Liver (tissue), 9 donors: ENCODE results near the gene TMEM248. TPM values are rescaled to one million over a fixed set of nuclear protein-coding genes. Genes with fewer than 3 reads are reported as not detected.

Experiments used
- DNase-seq: peaks from one replicate; pipeline ENCODE4 v3.0.0-alpha.2; 2017; ENCODE audit warnings: low spot score
- H3K27ac ChIP-seq, 2 donors: one replicate each; pipeline ENCODE4 v1.7.0; 2013; ENCODE audit warnings: inconsistent platforms in 2 of 2, low read length in 2 of 2, control low read depth in 1 of 2, low read depth in 1 of 2, mild to moderate bottlenecking in 1 of 2
- H3K27me3 ChIP-seq, 4 donors: one replicate each; pipeline versions ENCODE4 v1.6.1 to v1.7.0; 2013; ENCODE audit warnings: low read length in 3 of 4, inconsistent platforms in 1 of 4, mild to moderate bottlenecking in 1 of 4, moderate library complexity in 1 of 4; ENCODE audit not compliant: control insufficient read depth in 4 of 4, insufficient read depth in 4 of 4
- H3K36me3 ChIP-seq, 4 donors: one replicate each; pipeline versions ENCODE4 v1.6.1 to v1.7.0; 2013; ENCODE audit warnings: low read length in 3 of 4, mild to moderate bottlenecking in 3 of 4, low read depth in 1 of 4, moderate library complexity in 1 of 4; ENCODE audit not compliant: control insufficient read depth in 4 of 4, insufficient read depth in 3 of 4
- H3K4me1 ChIP-seq, 4 donors: one replicate each; pipeline versions ENCODE4 v1.6.1 to v1.7.0; 2013; ENCODE audit warnings: low read length in 3 of 4, mild to moderate bottlenecking in 3 of 4, moderate library complexity in 1 of 4; ENCODE audit not compliant: control insufficient read depth in 4 of 4, insufficient read depth in 4 of 4
- H3K4me3 ChIP-seq, 3 donors: one replicate each; pipeline versions ENCODE4 v1.6.1 to v1.7.0; 2013; ENCODE audit warnings: low read length in 3 of 3, control low read depth in 1 of 3, low read depth in 1 of 3, mild to moderate bottlenecking in 1 of 3
- H3K9ac ChIP-seq, 2 donors: one replicate each; pipeline ENCODE4 v1.7.0; 2013; ENCODE audit warnings: low read length in 2 of 2, mild to moderate bottlenecking in 2 of 2, moderate library complexity in 2 of 2, control low read depth in 1 of 2, low read depth in 1 of 2
- H3K9me3 ChIP-seq, 4 donors: one replicate each; pipeline versions ENCODE4 v1.6.1 to v1.7.0; 2013; ENCODE audit warnings: low read length in 3 of 4; ENCODE audit not compliant: control insufficient read depth in 4 of 4
- ATF3 ChIP-seq: IDR thresholded peaks from 2 replicates; pipeline ENCODE4 v1.6.1; 2016; ENCODE audit warnings: antibody characterized with exemption
- CTCF ChIP-seq: fragments of 150-350 bp; IDR thresholded peaks from 2 replicates; pipeline ENCODE4 v1.5.1; 2017; ENCODE audit warnings: improper control_type of control experiment, low read depth, low read length; ENCODE audit not compliant: missing input control
- JUND ChIP-seq, 2 donors: IDR thresholded peaks; 2 replicates each; pipeline ENCODE4 v1.6.1; 2016; ENCODE audit warnings: antibody characterized with exemption in 2 of 2
- MAX ChIP-seq: IDR thresholded peaks from 2 replicates; pipeline ENCODE4 v1.6.1; 2016; ENCODE audit warnings: antibody characterized with exemption
- NR2F2 ChIP-seq: IDR thresholded peaks from 2 replicates; pipeline ENCODE4 v1.6.1; 2016; ENCODE audit warnings: antibody characterized with exemption
- RAD21 ChIP-seq, 2 donors: IDR thresholded peaks; 2 replicates each; pipeline ENCODE4 v1.6.1; 2016; ENCODE audit warnings: antibody characterized with exemption in 2 of 2, mild to moderate bottlenecking in 2 of 2
- REST ChIP-seq: IDR thresholded peaks from 2 replicates; pipeline ENCODE4 v1.6.1; 2016; ENCODE audit warnings: antibody characterized with exemption, mild to moderate bottlenecking
- RXRA ChIP-seq, 2 donors: IDR thresholded peaks; 2 replicates each; pipeline ENCODE4 v1.6.1; 2017 to 2018; ENCODE audit warnings: antibody characterized with exemption in 2 of 2, mild to moderate bottlenecking in 1 of 2
- TAF1 ChIP-seq: conservative IDR thresholded peaks from 2 replicates; pipeline ENCODE4 v1.6.1; 2016; ENCODE audit warnings: antibody characterized with exemption, mild to moderate bottlenecking
- ZBTB33 ChIP-seq: IDR thresholded peaks from 2 replicates; pipeline ENCODE4 v1.6.1; 2016; ENCODE audit warnings: antibody characterized with exemption
- WGBS: extraction: QIAGEN DNeasy Blood & Tissue Kit; methylation state at CpG from one replicate; pipeline ENCODE4 v1.1.7; 2013; 5-methylcytosine and 5-hydroxymethylcytosine counted together
- polyA plus RNA-seq, 2 donors: library from polyadenylated mRNA; stranded (reverse) in 1 of 2; unstranded in 1 of 2; fragments of 200-250 nt in 1 of 2; fragments of >200 nt in 1 of 2; fragmentation: Nextera tagmentation in 1 of 2; extraction: Ambion mirVana in 1 of 2; gene quantifications; one replicate each; pipeline versions ENCODE4 v1.2.1 to v1.2.3, GENCODE V29; 2013 to 2015
- total RNA-seq, 2 donors: library from RNA; depleted of rRNA; stranded (reverse); fragments of >200 nt; gene quantifications; one replicate each; pipeline ENCODE4 v1.2.3, GENCODE V29; 2014
- donor health status: healthy.
- donor health status: healthy.
- donor health status: healthy.
- donor health status: healthy.
- donor health status: healthy.

Gene TMEM248
- total and polyA plus RNA-seq, 4 donors: 31.4 to 45.6 (median 41.6) TPM

- 85% methylated on average over 5 of the region's 5 CpGs for WGBS
- peaks cover 0 to 33% (median 9%) of the 10 kb centered on the region in 4 donors for H3K36me3 ChIP-seq
- no peaks in the 10 kb centered on the region for H3K9me3 ChIP-seq
- no peak overlapping the region for H3K4me3 ChIP-seq
- TF ChIP-seq ZBTB33: no peak
- no peak for TF ChIP-seq TAF1
- peak; percentile 70 for TF ChIP-seq REST
- peak; percentile 27 to 61 for TF ChIP-seq RAD21 (IDR thresholded peaks at IDR 0.05)
- TF ChIP-seq ATF3: no peak
- TF ChIP-seq NR2F2: no peak
- TF ChIP-seq CTCF: peak; percentile 4
- H3K27me3 ChIP-seq: no peaks in the 10 kb centered on the region
- H3K4me1 ChIP-seq: no peaks in the 10 kb centered on the region
- H3K27ac ChIP-seq: no peak overlapping the region
- no peak for DNase-seq
- H3K9ac ChIP-seq: no peak overlapping the region
Measured at GRCh38 chr7:66894463-66895080, 26.5 kb upstream of the TMEM248 start.

GRCh38 chr7:66896441-66896840, 24.6 kb upstream of the TMEM248 start:
- no peak overlapping the region for H3K4me3 ChIP-seq
- TF ChIP-seq RXRA (IDR thresholded peaks at IDR 0.05): no peak
- TF ChIP-seq JUND (IDR thresholded peaks at IDR 0.05): no peak
- no peak for TF ChIP-seq MAX
- no peak for TF ChIP-seq TAF1
- TF ChIP-seq CTCF: no peak
- no peaks in the 10 kb centered on the region for H3K4me1 ChIP-seq
- H3K27ac ChIP-seq: no peak overlapping the region
- no peak for DNase-seq
- H3K36me3 ChIP-seq: peaks cover 2 to 35% (median 11%) of the 10 kb centered on the region in 4 donors
- H3K9me3 ChIP-seq: no peaks in the 10 kb centered on the region
- WGBS: 93% methylated on average over 3 of the region's 3 CpGs
- no peak overlapping the region for H3K9ac ChIP-seq
- H3K27me3 ChIP-seq: no peaks in the 10 kb centered on the region
